ENCODE data around the gene PDHA2. TPM values are rescaled to one million over a fixed set of nuclear protein-coding genes. Genes with fewer than 3 reads are reported as not detected.
"Not testable (repeated sequence)": the region's sequence is repeated elsewhere in the genome, so short reads cannot be mapped to it uniquely, and the experiment has no call there.

PDHA2 gene
- total RNA-seq, 1 donor from 2014 or later, result not detected

DNA sequence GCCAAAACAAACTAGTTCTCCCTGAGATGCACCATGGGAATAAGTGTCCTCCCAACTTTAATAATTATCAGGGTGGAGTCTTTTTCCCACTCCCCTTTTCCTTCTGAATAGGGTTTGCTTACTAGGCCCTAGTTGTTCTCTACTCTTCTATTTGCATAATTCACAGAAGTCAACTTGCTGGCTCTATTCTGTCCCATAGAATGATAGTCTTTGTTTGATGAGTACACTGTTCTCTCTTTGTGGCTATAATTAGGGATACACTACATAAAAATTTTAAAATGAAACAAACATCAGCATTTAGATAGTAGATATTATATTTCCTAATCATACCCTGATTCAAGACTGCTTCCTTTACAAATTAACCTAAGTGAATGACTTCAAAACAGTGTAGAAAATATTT, 10.3 kb downstream of the PDHA2 start:
- Mint-ChIP-seq H3K4me3 (no peak overlapping the region), H3K4me1 (peaks cover 15% of the 10 kb centered on the region), H3K9me3 (peaks cover 4% of the 10 kb centered on the region), H3K27ac (ENCODE audit: unreplicated experiment) (no peak overlapping the region), H3K36me3 (ENCODE audit: low read depth) (no peaks in the 10 kb centered on the region), H3K27me3 (ENCODE audit: low read depth) (no peaks in the 10 kb centered on the region)
- TF ChIP-seq, protein P1, sequence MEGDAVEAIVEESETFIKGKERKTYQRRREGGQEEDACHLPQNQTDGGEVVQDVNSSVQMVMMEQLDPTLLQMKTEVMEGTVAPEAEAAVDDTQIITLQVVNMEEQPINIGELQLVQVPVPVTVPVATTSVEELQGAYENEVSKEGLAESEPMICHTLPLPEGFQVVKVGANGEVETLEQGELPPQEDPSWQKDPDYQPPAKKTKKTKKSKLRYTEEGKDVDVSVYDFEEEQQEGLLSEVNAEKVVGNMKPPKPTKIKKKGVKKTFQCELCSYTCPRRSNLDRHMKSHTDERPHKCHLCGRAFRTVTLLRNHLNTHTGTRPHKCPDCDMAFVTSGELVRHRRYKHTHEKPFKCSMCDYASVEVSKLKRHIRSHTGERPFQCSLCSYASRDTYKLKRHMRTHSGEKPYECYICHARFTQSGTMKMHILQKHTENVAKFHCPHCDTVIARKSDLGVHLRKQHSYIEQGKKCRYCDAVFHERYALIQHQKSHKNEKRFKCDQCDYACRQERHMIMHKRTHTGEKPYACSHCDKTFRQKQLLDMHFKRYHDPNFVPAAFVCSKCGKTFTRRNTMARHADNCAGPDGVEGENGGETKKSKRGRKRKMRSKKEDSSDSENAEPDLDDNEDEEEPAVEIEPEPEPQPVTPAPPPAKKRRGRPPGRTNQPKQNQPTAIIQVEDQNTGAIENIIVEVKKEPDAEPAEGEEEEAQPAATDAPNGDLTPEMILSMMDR (conservative IDR thresholded peaks at IDR 0.05), result no peak
- no peak for DNase-seq (ENCODE audit: low read depth, low spot score)

DNA sequence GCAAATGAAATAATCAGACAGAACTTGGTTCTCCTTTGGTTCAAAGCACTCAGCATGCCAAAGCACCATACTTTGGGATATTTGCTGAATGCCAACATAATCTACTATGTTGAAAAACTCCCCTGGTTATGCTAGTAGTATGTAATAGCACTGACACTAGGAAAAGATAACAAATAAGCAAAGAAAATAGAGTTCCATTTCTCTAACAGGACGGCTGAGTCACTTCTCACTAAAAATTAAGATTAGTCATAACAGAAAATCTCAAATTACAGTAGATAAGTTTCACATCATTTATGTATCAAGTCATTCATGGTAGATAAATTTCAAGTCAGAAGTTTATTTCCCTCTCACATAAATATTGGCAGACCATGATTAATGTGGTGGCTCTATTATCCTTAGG, 17.9 kb downstream of the PDHA2 start:
- H3K27ac Mint-ChIP-seq (ENCODE audit: unreplicated experiment), result no peak overlapping the region
- no peaks in the 10 kb centered on the region for H3K27me3 Mint-ChIP-seq (ENCODE audit: low read depth)
- H3K36me3 Mint-ChIP-seq (ENCODE audit: low read depth), result no peaks in the 10 kb centered on the region

DNA sequence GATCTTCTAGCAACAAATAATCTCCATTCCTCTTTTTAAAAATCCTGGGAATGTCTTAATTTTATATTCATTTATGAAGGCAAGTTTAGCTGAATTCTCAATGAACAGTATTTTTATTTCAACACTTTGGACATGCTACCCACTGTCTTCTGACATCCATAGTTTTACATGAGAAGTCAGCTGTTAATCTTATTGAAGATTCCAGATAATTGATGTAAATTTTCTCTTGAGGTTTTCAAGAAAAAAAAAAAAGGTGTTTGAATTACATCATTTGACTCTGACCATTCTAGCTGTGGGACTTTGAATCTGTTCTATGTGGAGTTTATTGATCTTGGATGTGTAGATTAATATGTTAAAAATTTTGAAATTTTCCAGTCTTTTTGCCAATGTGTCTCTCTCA, 28.0 kb downstream of the PDHA2 start:
- H3K9me3 Mint-ChIP-seq, result peaks cover 15% of the 10 kb centered on the region
- H3K4me1 Mint-ChIP-seq, result no peaks in the 10 kb centered on the region
- no peak overlapping the region for H3K4me3 Mint-ChIP-seq
- peaks cover 10% of the 10 kb centered on the region for H3K36me3 Mint-ChIP-seq (ENCODE audit: low read depth)
- H3K27me3 Mint-ChIP-seq (ENCODE audit: low read depth), result no peaks in the 10 kb centered on the region
- no peak for DNase-seq (ENCODE audit: low read depth, low spot score)
- H3K27ac Mint-ChIP-seq (ENCODE audit: unreplicated experiment), result no peak overlapping the region
- TF ChIP-seq, protein P1 (conservative IDR thresholded peaks at IDR 0.05), result no peak

More for the DNA sequence above, 17.9 kb downstream of the PDHA2 start:
- Mint-ChIP-seq H3K4me3 (no peak overlapping the region), H3K9me3 (peaks cover 4% of the 10 kb centered on the region), H3K4me1 (no peaks in the 10 kb centered on the region)
- no peak for DNase-seq (ENCODE audit: low read depth, low spot score)
- TF ChIP-seq, protein P1 (conservative IDR thresholded peaks at IDR 0.05), result no peak

DNA sequence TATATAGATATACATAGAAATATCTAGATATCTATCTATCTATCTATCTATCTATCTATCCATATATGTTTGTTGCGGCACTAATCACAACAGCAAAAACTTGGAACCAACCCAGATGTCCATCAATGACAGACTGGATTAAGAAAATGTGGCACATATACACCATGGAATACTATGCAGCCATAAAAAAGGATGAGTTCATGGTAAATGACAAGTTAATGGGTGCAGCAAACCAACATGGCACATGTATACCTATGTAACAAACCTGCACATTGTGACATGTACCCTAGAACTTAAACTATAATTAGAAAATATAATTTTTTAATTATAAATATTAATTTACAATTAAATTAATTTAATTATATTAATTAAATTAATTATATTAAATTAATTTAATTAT, 29.5 kb downstream of the PDHA2 start:
- not testable (repeated sequence) for H3K9me3 Mint-ChIP-seq; H3K27ac Mint-ChIP-seq (ENCODE audit: unreplicated experiment); DNase-seq (ENCODE audit: low read depth, low spot score); H3K27me3 Mint-ChIP-seq (ENCODE audit: low read depth); H3K4me3 Mint-ChIP-seq; H3K4me1 Mint-ChIP-seq
- peaks cover 10% of the 10 kb centered on the region for H3K36me3 Mint-ChIP-seq (ENCODE audit: low read depth)

DNA sequence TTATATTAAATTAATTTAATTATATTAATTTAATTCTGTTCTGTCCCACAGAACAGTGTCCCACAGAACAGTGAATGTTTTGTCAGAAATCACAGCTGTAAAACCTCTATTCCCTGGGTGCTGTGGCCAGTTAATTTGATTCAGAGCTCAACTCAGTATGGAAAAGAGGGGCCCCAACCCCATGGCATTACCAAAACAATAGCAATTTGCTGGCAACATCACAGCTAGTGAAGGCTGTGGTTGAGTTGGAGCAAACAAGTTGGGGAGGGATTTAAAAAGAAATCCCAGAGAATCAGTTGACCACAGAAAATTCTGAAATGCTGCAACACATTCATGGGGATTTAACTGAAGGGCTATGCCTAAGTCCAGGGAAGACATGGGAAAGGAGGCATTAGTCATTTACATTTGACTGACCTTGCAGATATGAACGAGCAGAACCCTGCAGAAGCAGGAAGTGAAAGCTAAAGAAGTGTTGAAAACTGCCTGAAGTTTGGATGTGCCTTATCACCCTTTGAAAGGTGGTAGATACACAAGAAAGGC, 30.1 kb downstream of the PDHA2 start:
- no peak overlapping the region for H3K27ac Mint-ChIP-seq (ENCODE audit: unreplicated experiment)
- no peak for DNase-seq (ENCODE audit: low read depth, low spot score)
- no peaks in the 10 kb centered on the region for H3K27me3 Mint-ChIP-seq (ENCODE audit: low read depth)
- H3K9me3 Mint-ChIP-seq, result peaks cover 8% of the 10 kb centered on the region
- H3K36me3 Mint-ChIP-seq (ENCODE audit: low read depth), result peaks cover 10% of the 10 kb centered on the region
- TF ChIP-seq, protein P1 (conservative IDR thresholded peaks at IDR 0.05), result no peak
- H3K4me3 Mint-ChIP-seq, result no peak overlapping the region
- no peaks in the 10 kb centered on the region for H3K4me1 Mint-ChIP-seq

DNA sequence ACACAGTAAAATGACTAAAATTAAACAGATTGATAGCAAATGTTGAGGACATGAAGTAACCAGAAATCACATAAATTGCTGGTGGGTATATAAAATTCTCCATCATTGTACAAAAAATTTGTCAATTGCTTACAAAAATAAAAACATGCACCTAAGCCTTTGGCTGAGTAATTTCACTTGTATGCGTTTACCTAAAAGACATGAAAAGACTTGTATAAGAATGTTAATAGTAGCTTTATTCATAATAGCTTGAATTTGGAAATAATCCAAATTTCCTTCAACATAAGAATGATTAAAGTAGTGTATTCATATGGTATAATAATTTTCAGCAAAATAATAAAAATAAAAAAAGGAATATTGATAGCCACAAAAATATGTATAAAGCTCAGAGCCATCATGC, 37.7 kb downstream of the PDHA2 start:
- Mint-ChIP-seq H3K9me3 (peaks cover 6% of the 10 kb centered on the region), H3K27me3 (ENCODE audit: low read depth) (no peaks in the 10 kb centered on the region)

More for the DNA sequence above, 37.7 kb downstream of the PDHA2 start:
- Mint-ChIP-seq H3K4me1 (no peaks in the 10 kb centered on the region), H3K27ac (ENCODE audit: unreplicated experiment) (no peak overlapping the region), H3K36me3 (ENCODE audit: low read depth) (peaks cover 2% of the 10 kb centered on the region), H3K4me3 (no peak overlapping the region)
- TF ChIP-seq, protein P1 (conservative IDR thresholded peaks at IDR 0.05), result no peak
- no peak for DNase-seq (ENCODE audit: low read depth, low spot score)

Measured in neural crest cell (in vitro differentiated cells).